ENCODE data around the gene EIF4E2.
"Not testable (repeated sequence)": the region's sequence is repeated elsewhere in the genome, so short reads cannot be mapped to it uniquely, and the experiment has no call there.

The EIF4E2 gene

GRCh38 chr2:232562515-232563151, 12.1 kb downstream of the EIF4E2 start:
- H3K4me3 ChIP-seq (ENCODE audit: low read depth, low read length) = no peak overlapping the region
- H3K27me3 ChIP-seq (ENCODE audit: control insufficient read depth, insufficient read depth, low read length) = no peaks in the 10 kb centered on the region
- no peak overlapping the region for H3K9ac ChIP-seq (ENCODE audit: low read depth, low read length)
- H3K4me1 ChIP-seq (ENCODE audit: control insufficient read depth, insufficient read depth, low read length) = no peaks in the 10 kb centered on the region
- no peaks in the 10 kb centered on the region for H3K9me3 ChIP-seq (ENCODE audit: control insufficient read depth, insufficient read depth, low read length)
- H3K36me3 ChIP-seq (ENCODE audit: control insufficient read depth, insufficient read depth, low read length) = peaks cover 16% of the 10 kb centered on the region

GRCh38 chr2:232563580-232563979, 13.1 kb downstream of the EIF4E2 start:
- Histone ChIP-seq H3K36me3 (ENCODE audit: control insufficient read depth, insufficient read depth, low read length) (peaks cover 19% of the 10 kb centered on the region), H3K27me3 (ENCODE audit: control insufficient read depth, insufficient read depth, low read length) (no peaks in the 10 kb centered on the region), H3K9me3 (ENCODE audit: control insufficient read depth, insufficient read depth, low read length) (no peaks in the 10 kb centered on the region), H3K9ac (ENCODE audit: low read depth, low read length) (no peak overlapping the region), H3K4me1 (ENCODE audit: control insufficient read depth, insufficient read depth, low read length) (no peaks in the 10 kb centered on the region), H3K4me3 (ENCODE audit: low read depth, low read length) (no peak overlapping the region)

GRCh38 chr2:232567721-232568120, 17.2 kb downstream of the EIF4E2 start:
- Histone ChIP-seq H3K9me3 (ENCODE audit: control insufficient read depth, insufficient read depth, low read length) (no peaks in the 10 kb centered on the region), H3K36me3 (ENCODE audit: control insufficient read depth, insufficient read depth, low read length) (peaks cover 29% of the 10 kb centered on the region), H3K4me3 (ENCODE audit: low read depth, low read length) (no peak overlapping the region), H3K9ac (ENCODE audit: low read depth, low read length) (no peak overlapping the region), H3K27me3 (ENCODE audit: control insufficient read depth, insufficient read depth, low read length) (no peaks in the 10 kb centered on the region), H3K4me1 (ENCODE audit: control insufficient read depth, insufficient read depth, low read length) (no peaks in the 10 kb centered on the region)

GRCh38 chr2:232568161-232568560, 17.7 kb downstream of the EIF4E2 start:
- Histone ChIP-seq H3K9me3 (ENCODE audit: control insufficient read depth, insufficient read depth, low read length) (no peaks in the 10 kb centered on the region), H3K27me3 (ENCODE audit: control insufficient read depth, insufficient read depth, low read length) (no peaks in the 10 kb centered on the region), H3K4me3 (ENCODE audit: low read depth, low read length) (no peak overlapping the region), H3K9ac (ENCODE audit: low read depth, low read length) (no peak overlapping the region), H3K36me3 (ENCODE audit: control insufficient read depth, insufficient read depth, low read length) (peaks cover 29% of the 10 kb centered on the region), H3K4me1 (ENCODE audit: control insufficient read depth, insufficient read depth, low read length) (no peaks in the 10 kb centered on the region)

GRCh38 chr2:232569541-232569940, 19.1 kb downstream of the EIF4E2 start:
- Histone ChIP-seq H3K4me3 (ENCODE audit: low read depth, low read length) (no peak overlapping the region), H3K4me1 (ENCODE audit: control insufficient read depth, insufficient read depth, low read length) (no peaks in the 10 kb centered on the region), H3K9me3 (ENCODE audit: control insufficient read depth, insufficient read depth, low read length) (no peaks in the 10 kb centered on the region), H3K27me3 (ENCODE audit: control insufficient read depth, insufficient read depth, low read length) (no peaks in the 10 kb centered on the region), H3K9ac (ENCODE audit: low read depth, low read length) (no peak overlapping the region), H3K36me3 (ENCODE audit: control insufficient read depth, insufficient read depth, low read length) (peaks cover 33% of the 10 kb centered on the region)

- H3K9me3 ChIP-seq (ENCODE audit: control insufficient read depth, insufficient read depth, low read length); H3K27me3 ChIP-seq (ENCODE audit: control insufficient read depth, insufficient read depth, low read length); H3K4me3 ChIP-seq (ENCODE audit: low read depth, low read length); H3K4me1 ChIP-seq (ENCODE audit: control insufficient read depth, insufficient read depth, low read length); H3K9ac ChIP-seq (ENCODE audit: low read depth, low read length): not testable (repeated sequence)
- peaks cover 30% of the 10 kb centered on the region for H3K36me3 ChIP-seq (ENCODE audit: control insufficient read depth, insufficient read depth, low read length)
Measured at GRCh38 chr2:232570481-232570880, 20.0 kb downstream of the EIF4E2 start.

- no peaks in the 10 kb centered on the region for H3K27me3 ChIP-seq (ENCODE audit: control insufficient read depth, insufficient read depth, low read length)
- H3K9ac ChIP-seq (ENCODE audit: low read depth, low read length) = no peak overlapping the region
- H3K4me1 ChIP-seq (ENCODE audit: control insufficient read depth, insufficient read depth, low read length) = no peaks in the 10 kb centered on the region
- H3K36me3 ChIP-seq (ENCODE audit: control insufficient read depth, insufficient read depth, low read length) = peaks cover 30% of the 10 kb centered on the region
- no peak overlapping the region for H3K4me3 ChIP-seq (ENCODE audit: low read depth, low read length)
- H3K9me3 ChIP-seq (ENCODE audit: control insufficient read depth, insufficient read depth, low read length) = no peaks in the 10 kb centered on the region
Measured at GRCh38 chr2:232571026-232571474, 20.6 kb downstream of the EIF4E2 start.

GRCh38 chr2:232573042-232573441, 22.6 kb downstream of the EIF4E2 start:
- H3K9me3 ChIP-seq (ENCODE audit: control insufficient read depth, insufficient read depth, low read length) = no peaks in the 10 kb centered on the region
- H3K9ac ChIP-seq (ENCODE audit: low read depth, low read length) = no peak overlapping the region
- no peaks in the 10 kb centered on the region for H3K27me3 ChIP-seq (ENCODE audit: control insufficient read depth, insufficient read depth, low read length)
- peaks cover 15% of the 10 kb centered on the region for H3K36me3 ChIP-seq (ENCODE audit: control insufficient read depth, insufficient read depth, low read length)
- H3K4me1 ChIP-seq (ENCODE audit: control insufficient read depth, insufficient read depth, low read length) = no peaks in the 10 kb centered on the region
- H3K4me3 ChIP-seq (ENCODE audit: low read depth, low read length) = no peak overlapping the region

GRCh38 chr2:232573771-232574435, 23.4 kb downstream of the EIF4E2 start:
- Histone ChIP-seq H3K9me3 (ENCODE audit: control insufficient read depth, insufficient read depth, low read length) (no peaks in the 10 kb centered on the region), H3K4me1 (ENCODE audit: control insufficient read depth, insufficient read depth, low read length) (no peaks in the 10 kb centered on the region), H3K9ac (ENCODE audit: low read depth, low read length) (no peak overlapping the region), H3K36me3 (ENCODE audit: control insufficient read depth, insufficient read depth, low read length) (peaks cover 15% of the 10 kb centered on the region), H3K4me3 (ENCODE audit: low read depth, low read length) (no peak overlapping the region), H3K27me3 (ENCODE audit: control insufficient read depth, insufficient read depth, low read length) (no peaks in the 10 kb centered on the region)

- no peaks in the 10 kb centered on the region for H3K27me3 ChIP-seq (ENCODE audit: control insufficient read depth, insufficient read depth, low read length)
- H3K4me3 ChIP-seq (ENCODE audit: low read depth, low read length) = no peak overlapping the region
- no peaks in the 10 kb centered on the region for H3K4me1 ChIP-seq (ENCODE audit: control insufficient read depth, insufficient read depth, low read length)
- H3K9me3 ChIP-seq (ENCODE audit: control insufficient read depth, insufficient read depth, low read length) = no peaks in the 10 kb centered on the region
- H3K9ac ChIP-seq (ENCODE audit: low read depth, low read length) = peak overlapping the region; percentile 24
- H3K36me3 ChIP-seq (ENCODE audit: control insufficient read depth, insufficient read depth, low read length) = peaks cover 8% of the 10 kb centered on the region
Measured at GRCh38 chr2:232574674-232575403, 24.4 kb downstream of the EIF4E2 start.

GRCh38 chr2:232575404-232575746, 24.9 kb downstream of the EIF4E2 start:
- H3K36me3 ChIP-seq (ENCODE audit: control insufficient read depth, insufficient read depth, low read length) = peaks cover 6% of the 10 kb centered on the region
- H3K4me1 ChIP-seq (ENCODE audit: control insufficient read depth, insufficient read depth, low read length) = no peaks in the 10 kb centered on the region
- no peaks in the 10 kb centered on the region for H3K27me3 ChIP-seq (ENCODE audit: control insufficient read depth, insufficient read depth, low read length)
- no peak overlapping the region for H3K4me3 ChIP-seq (ENCODE audit: low read depth, low read length)
- H3K9ac ChIP-seq (ENCODE audit: low read depth, low read length) = no peak overlapping the region
- H3K9me3 ChIP-seq (ENCODE audit: control insufficient read depth, insufficient read depth, low read length) = no peaks in the 10 kb centered on the region

GRCh38 chr2:232576995-232577394, 26.5 kb downstream of the EIF4E2 start:
- no peaks in the 10 kb centered on the region for H3K4me1 ChIP-seq (ENCODE audit: control insufficient read depth, insufficient read depth, low read length)

More at GRCh38 chr2:232576995-232577394, 26.5 kb downstream of the EIF4E2 start:
- H3K36me3 ChIP-seq (ENCODE audit: control insufficient read depth, insufficient read depth, low read length) = peaks cover 7% of the 10 kb centered on the region
- H3K4me3 ChIP-seq (ENCODE audit: low read depth, low read length) = no peak overlapping the region
- no peaks in the 10 kb centered on the region for H3K27me3 ChIP-seq (ENCODE audit: control insufficient read depth, insufficient read depth, low read length)
- H3K9ac ChIP-seq (ENCODE audit: low read depth, low read length) = no peak overlapping the region
- no peaks in the 10 kb centered on the region for H3K9me3 ChIP-seq (ENCODE audit: control insufficient read depth, insufficient read depth, low read length)
